ENCODE results near the gene MORN4.

Gene MORN4

DNA sequence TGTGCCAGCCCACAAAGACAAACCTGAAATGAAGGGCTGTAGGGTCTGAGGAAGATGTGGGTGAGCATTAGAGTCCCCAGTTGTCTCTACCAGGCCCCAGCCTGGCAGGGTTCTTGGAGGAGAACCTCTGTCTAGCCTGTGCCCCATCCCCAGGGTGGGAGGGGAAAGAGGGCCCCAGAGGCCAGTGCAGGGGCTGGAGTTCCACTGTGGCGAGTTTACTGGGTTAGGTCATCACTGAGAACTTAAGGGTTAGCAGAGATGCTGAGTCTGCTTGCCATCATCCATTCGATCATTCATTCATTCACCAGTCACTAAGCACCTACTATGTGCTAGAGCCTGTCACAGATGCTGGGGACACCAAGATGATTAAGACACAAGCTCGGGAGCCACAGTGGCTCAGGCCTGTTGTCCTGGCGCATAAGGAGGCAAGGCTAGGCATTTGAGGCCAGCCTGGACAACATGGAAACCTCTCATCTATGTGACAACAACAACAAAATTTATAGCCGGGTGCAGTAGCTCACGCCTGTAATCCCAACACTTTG lies 58.1 kb downstream of the MORN4 start:
- DNase-seq (ENCODE audit: low read depth in 2 of 2, low spot score in 1 of 2), result no peak

DNA sequence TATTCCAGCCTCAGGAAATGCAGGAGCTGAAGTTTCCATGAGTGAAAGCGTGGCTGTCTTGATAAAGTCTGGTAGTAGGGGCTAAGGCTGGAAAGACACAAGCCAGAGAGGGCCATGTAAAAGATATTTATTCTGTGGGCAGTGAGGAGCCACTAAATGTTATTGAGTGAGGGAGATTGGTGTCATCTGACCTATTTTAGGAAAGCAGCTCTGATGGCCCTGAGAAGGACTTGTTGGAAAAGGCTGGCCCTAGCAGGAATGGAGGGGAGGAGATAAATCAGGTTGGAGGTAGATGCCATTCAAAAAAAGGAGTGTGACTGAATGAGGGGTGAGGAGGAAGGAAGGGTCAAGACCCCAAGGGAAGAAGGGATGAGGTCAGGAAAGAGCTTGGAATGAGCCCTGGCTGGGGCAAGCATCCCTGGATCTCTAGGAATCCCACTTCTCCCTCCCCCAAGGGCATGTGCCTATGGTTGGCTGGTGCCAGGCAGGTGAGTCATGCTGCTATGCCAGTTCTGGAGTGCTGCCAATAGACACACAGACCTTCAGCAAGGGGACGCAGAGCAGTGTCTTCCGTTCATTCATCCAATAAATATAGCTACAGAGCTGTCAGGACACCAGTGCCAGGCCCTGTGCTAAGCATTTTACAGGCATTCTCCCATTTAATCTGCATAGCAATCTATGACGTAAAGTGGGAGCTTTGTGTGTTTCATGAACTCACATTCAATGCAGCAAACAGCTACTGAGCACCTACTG lies 58.8 kb downstream of the MORN4 start:
- DNase-seq (ENCODE audit: low read depth in 2 of 2, low spot score in 1 of 2), result no peak

DNA sequence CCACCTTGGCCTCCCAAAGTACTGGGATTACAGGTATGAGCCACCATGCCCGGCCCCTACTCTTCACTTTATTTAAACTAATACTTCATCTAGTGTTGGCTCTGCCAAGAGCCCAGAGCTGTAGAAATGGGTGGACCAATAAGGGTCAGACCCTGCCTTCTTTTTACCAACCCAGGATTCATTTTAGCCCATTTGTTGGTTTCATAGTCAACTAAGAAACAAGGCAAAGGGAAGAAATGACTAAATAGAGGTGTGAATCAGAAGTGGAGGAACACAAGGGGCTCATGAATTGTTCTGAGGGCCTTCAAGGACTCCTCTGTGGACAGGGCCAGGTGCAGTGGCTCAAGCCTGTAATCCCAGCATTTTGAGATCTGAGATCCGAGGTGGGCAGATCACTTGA lies 59.6 kb downstream of the MORN4 start:
- no peak for DNase-seq (ENCODE audit: low read depth in 2 of 2, low spot score in 1 of 2)

- no peak for DNase-seq (ENCODE audit: low read depth in 2 of 2, low spot score in 1 of 2)
Measured at GRCh38 chr10:97573021-97573420, 60.3 kb downstream of the MORN4 start.

GRCh38 chr10:97572214-97572989 lies 60.9 kb downstream of the MORN4 start, which contains the start of gene ANKRD2:
Gene ANKRD2, plus strand, starts transcription at chr10:97572779. Its CDS starts 10 bp downstream, at chr10:97572789.
- DNase-seq (ENCODE audit: low read depth in 2 of 2, low spot score in 1 of 2), result no peak

GRCh38 chr10:97571622-97572021 lies 61.7 kb downstream of the MORN4 start:
- no peak for DNase-seq (ENCODE audit: low read depth in 2 of 2, low spot score in 1 of 2)

DNA sequence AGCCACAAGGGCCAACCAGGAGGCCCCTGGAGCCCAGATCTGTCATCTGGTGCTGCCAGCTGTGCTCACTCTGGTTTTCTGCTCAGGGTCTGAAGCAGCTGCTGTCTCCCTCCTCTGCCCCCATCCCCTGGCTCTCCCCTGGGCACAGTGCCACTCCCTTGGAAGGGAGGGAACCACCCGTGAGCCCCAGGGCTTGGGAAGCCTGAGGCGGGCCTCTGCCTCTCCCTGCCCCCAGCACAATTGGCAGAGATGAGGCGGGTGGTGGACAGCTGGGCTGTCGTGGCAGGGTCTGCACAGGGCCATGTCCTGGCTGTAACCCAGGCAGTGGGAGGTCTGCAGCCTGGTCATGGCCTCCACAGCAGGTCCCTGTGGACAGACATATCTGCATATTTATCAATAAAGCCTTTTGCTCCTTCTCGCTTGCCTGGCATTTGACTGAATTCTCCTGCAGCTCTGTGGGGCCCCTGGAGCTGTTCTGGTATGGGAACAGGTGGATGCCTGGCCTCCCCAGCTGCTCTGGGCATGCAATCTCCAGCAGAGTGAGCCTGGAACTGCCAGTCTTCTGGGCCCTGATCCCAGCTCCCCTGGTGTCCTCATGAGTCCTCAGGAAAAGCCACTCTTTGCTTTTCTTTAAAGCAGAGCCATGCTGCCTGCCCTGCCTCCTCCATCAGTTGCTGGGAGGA lies 62.4 kb downstream of the MORN4 start:
- DNase-seq (ENCODE audit: low read depth in 2 of 2, low spot score in 1 of 2), result no peak

DNA sequence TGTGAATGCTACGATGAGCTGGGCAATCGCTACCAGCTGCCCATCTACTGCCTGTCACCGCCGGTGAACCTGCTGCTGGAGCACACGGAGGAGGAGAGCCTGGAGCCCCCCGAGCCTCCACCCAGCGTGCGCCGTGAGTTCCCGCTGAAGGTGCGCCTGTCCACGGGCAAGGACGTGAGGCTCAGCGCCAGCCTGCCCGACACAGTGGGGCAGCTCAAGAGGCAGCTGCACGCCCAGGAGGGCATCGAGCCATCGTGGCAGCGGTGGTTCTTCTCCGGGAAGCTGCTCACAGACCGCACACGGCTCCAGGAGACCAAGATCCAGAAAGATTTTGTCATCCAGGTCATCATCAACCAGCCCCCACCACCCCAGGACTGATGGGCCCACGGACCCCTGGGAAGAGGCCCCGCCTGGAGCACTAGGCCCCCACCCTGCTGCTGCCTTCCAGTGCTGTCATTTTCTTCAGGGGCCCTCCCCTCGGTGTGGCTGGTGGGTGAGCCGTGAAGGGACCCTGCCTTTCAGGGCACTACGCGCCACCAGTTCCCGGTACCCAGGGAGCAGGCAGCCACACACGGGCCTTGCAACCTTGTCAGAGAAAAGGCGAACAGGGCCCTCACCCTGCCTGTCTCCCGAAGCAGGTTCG lies 63.0 kb downstream of the MORN4 start:
- DNase-seq (ENCODE audit: low read depth in 2 of 2, low spot score in 1 of 2), result no peak

- DNase-seq (ENCODE audit: low read depth in 2 of 2, low spot score in 1 of 2), result no peak
Measured at GRCh38 chr10:97567891-97568290, 65.4 kb downstream of the MORN4 start.

DNA sequence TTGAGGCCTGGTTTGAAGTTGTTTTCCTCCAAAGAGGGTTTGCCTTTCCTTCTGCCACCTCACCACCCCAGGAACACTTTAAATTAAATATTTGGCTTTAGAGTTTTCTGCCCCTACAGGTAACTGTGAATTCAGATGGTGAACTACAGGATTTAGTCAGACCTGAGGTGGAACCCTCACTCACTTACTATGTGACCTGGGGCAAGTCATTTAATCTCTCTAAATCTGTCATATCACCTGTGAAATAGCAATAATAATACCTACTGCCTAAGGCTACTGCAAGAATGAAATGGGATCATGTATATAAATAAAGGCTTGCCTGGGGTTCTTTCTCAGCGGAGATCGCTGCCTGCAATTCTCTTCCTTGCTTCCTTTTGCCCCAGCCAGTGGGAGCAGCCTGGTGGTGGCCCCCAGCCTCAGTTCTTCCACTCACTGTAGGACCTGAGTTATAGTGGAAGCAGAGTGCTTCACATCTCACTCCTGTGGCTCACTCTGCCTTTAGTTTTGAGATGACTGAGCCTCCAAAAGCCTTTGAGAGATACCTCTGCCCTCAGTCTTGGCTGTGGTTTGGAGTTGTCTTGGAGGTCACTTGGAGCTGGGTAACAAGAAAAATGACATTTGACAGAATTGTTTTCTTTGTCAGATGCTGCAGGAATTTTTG lies 66.8 kb downstream of the MORN4 start:
- no peak for DNase-seq (ENCODE audit: low read depth in 2 of 2, low spot score in 1 of 2)

DNA sequence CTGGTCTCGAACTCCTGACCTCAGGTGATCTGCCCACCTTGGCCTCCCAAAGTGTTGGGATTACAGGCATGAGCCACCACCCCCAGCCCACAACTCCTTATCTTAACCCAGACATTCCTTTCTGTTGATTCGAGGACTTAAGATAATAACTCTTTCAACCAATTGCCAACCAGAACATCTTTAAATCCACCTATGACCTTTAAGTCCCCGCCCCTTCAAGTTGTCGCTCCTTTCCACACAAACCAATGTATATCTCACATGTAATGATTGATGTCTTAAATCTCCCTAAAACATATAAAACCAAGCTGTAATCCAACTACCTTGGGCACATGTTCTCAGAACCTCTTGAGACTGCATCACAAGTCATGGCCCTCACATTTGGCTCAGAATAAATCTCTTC lies 68.5 kb downstream of the MORN4 start:
- DNase-seq (ENCODE audit: low read depth in 2 of 2, low spot score in 1 of 2), result no peak

Measured in stimulated activated CD8-positive, alpha-beta memory T cell treated with anti-CD3 and anti-CD28 coated beads, Interleukin-4, amount 100 ng/mL, for 4 hours (primary cell).